GM21619 (cell line): ENCODE data around the gene CDH4.

ENCODE experiments used
- ATAC-seq: cut with Tn5 transposase; IDR thresholded peaks from one replicate; pipeline ENCODE4 v1.9.1; 2021; ENCODE audit not compliant: unreplicated experiment

The CDH4 gene

GRCh38 chr20:61911824-61912223 is 659.8 kb downstream of the CDH4 start:
- no peak for ATAC-seq

DNA sequence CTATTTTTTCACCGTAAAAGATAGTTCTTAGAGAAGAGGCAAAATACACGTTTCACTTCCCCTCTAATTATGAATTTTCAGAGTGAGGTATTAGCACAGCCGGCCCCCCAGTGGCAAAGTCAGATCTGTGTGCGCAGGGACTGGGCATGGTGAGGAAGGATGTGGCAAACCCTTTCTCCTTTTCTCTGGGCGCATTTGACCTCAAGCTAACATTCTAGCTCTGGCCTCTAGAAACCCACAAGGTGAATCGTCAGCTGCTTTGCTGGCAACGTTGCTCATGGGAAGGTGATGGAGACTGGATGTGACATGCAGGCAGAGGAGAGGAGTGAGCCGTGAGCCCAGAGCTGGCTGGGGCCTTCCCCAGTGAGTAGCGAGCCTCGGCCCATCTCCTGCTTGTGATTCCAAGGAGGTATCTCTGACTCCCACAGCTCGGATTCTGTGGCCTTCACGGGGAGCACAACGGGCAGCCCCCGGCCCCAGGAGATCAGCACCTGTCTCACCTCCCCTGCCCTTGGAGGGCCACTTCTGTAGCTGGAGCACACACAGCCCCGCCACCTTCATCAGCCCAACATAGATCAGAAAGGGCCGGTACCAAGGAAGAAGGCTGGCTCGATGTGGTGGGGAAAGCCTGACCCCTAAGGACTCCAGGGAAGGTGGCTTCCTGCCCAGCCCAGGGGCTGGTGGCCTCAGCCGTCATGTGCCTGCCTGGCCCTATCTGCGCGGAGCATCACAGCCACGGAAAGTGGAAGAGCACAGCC is 660.8 kb downstream of the CDH4 start:
- no peak for ATAC-seq

GRCh38 chr20:61913423-61914225 is 661.6 kb downstream of the CDH4 start:
- no peak for ATAC-seq

- no peak for ATAC-seq
These were observed 663.0 kb downstream of the CDH4 start for GRCh38 chr20:61915101-61915500.

- no peak for ATAC-seq
These were observed 664.3 kb downstream of the CDH4 start for GRCh38 chr20:61916318-61916891.

DNA sequence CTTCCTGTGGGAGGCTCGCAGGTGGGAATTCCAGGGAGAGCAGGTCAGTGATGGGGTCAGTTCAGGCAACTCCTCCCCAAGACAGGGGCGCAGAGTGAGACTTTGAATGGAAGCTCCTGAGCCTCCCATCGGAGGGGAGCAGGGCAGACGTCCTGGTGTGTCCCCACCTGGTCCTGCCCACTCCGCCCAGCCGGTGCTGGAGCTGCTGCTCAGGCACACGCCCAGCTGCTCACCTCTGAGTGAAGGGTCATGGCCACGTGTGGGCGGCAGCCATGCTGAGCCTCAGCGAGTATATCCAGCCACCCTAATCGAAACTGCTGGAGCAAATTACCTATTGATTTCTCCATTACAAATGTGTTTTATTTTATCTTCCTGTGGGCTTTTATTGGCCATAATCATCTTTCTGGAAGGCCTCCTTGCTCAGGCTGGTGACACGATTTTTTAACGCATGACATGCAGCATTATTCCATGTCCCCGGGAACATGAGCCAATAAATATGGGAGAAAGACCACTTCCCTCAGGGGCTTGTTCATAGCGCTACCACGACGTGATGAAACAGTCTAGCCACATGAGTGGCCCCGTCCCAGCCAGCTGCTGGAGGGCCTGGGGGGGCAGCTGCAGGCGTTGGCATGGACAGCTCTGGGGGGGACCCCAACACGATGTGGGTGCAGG is 665.5 kb downstream of the CDH4 start:
- no peak for ATAC-seq

DNA sequence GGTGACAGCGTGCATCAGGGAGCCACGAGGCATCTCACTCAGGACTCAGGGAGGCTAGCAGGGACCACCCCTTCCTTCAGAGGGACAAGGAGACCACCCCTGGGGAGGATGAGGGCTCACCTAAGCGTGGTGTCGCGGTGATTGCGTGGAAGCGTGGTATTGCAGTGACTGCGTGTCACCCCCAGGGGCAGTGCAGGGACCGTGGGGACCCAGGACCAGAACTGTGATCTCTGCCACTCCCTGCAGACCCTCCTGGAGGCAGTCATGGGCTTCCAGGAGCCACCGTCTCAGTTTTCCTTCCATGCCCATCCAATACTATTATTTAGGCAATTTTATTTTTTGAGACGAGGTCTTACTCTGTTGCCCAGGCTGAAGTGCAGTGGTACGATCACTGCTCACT is 666.5 kb downstream of the CDH4 start:
- no peak for ATAC-seq

- ATAC-seq: no peak
These were observed 667.2 kb downstream of the CDH4 start for GRCh38 chr20:61919239-61919638.

GRCh38 chr20:61919675-61920365 is 667.8 kb downstream of the CDH4 start:
- ATAC-seq: no peak

GRCh38 chr20:61922411-61922810 is 670.4 kb downstream of the CDH4 start:
- no peak for ATAC-seq

DNA sequence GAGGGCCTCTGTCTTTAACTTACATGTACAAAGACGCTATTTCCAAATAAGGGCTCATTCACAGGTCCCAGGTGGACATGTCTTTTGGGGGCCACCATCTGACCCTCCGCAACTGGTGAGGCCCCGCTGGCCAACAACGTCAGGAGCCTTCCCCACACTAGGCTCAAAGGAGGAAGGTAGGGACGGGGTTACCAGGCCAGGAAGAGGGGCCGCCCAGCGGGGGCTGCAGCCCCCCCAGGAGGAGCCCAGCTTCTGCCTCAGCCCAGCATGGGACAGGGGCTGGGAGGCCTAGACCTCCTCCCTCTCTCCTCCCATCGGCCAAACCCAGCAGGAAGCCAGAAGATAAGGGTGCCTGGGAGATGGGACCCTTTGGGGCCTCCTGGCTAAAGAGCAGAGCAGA is 670.9 kb downstream of the CDH4 start:
- no peak for ATAC-seq

DNA sequence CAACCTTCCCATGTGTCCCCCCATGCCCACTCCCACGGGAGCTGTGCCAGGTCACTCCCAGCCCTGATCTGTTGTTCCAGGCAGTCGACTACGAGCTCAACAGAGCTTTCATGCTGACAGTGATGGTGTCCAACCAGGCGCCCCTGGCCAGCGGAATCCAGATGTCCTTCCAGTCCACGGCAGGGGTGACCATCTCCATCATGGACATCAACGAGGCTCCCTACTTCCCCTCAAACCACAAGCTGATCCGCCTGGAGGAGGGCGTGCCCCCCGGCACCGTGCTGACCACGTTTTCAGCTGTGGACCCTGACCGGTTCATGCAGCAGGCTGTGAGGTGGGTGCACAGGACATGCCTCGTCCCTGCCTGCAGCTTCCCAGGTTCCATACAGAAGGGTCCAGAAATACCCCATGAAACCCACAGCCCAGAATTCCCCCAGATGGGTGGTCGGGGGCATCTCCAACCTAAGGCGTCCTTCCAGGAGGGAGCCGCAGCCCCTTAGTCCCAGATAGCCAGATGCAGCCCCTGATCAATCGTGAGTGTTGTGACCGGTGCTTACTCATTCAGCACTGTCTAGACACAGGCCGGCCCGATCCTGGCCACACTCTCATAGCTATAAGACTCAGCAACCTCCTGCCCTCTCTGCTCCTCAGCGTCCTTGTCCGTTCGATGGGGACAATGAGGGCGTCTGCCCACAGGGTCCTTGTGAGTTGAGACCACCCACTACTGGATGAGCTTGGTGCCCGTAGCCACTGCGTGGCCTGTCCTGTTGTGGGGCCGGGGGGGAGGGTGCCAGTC is 671.5 kb downstream of the CDH4 start:
- no peak for ATAC-seq

- no peak for ATAC-seq
These were observed 672.3 kb downstream of the CDH4 start for GRCh38 chr20:61924211-61924857.

DNA sequence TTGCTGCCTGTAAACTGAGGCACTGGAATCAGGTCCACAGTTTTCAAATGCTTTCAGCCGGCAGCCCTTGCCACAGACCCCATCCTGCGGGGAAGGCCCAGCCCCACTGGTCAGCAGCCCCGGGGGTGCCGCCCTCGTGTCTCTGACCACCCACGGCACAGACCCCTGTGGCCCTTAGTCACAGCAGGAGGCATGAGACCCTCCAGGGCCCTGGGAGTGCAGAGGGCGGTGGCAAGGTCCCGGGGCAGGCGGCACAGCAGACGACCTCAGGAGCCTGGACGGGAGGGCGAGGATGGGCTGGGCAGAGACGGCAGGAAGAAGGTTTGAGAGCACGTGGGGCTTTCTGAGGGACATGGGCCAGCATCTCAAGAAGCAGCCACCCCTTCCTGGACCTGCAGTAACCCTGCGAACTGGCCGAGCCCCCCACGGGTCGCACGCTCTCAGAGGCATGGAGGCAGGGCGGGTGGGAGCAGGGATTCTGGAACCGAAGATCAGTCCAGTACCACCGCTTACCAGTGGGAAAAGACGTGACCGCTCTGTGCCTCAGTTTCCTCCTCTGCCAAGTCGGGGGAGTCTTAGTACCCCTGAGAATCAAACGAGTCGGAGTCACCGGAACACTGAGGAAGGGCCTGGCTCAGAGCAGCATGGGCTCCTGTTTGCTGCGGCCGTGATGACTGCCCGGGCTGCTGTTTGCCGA is 672.9 kb downstream of the CDH4 start:
- no peak for ATAC-seq

DNA sequence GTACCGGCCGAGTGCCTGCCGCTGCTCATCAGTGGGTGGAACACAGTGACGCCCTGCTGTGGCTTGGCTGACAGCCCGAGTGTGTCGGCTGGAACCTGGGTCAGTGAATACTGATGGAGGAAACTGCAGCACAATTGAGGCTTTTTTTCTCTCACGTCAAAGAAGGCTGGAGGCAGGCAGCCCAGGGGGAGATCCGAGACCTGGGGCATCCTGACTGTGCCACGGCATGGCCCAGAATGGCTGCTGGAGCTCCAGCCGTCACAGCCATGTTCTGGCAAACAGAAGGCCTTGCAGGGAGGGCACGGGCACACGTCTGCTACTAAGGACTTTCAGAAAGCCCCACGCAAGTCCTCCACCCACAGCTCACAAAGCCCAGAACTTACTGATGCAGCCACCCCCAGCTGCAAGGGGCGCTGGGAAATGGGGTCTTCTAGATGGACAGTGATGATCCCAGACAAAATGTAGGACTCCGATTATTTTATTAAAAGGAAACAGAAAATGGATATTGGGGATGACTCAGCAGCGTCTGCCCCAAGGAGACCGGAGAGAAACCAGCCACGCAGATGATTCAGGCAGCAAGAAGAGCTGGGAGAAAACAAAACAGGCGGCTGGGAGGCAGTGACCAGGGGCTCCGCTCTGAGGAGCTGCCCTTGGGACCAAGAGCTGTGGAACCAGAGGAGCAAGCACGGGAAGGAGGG is 673.6 kb downstream of the CDH4 start:
- no peak for ATAC-seq

DNA sequence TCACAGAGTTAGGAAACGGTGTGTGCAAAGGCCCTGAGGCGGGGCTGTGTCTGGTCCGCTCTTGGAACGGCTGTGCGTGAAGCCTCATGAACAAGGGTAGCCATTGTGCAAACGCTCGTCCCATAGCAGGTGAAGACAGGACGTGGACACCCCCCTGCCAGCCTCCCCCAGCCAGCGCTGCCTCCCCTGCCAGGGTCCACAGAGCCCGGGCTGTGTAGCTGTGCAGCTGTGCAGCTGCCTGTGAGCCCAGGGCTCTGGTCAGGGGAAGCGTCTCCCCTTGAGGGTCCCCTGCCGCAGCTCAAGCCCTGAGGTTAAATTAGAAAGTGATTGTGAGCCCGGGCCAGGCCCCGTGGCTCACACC is 674.2 kb downstream of the CDH4 start:
- no peak for ATAC-seq

DNA sequence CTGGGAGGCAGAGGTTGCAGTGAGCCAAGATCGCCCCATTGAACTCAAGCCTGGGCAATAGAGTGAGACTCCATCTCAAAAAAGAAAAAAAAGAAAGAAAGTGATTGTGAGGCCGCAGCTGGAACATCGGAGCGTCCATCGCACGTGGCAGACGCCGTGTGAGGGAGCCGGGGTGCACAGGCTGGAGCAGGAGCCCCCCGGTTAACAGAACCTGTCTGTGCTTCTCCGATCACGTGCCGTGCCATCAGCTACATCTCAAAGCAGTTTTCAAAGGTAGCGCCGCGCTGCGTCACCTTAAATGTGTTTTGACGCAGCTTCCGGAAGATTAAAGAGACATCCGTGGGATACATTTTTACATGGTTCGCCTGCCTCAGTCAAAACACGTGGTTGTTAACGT is 674.7 kb downstream of the CDH4 start:
- ATAC-seq: no peak

DNA sequence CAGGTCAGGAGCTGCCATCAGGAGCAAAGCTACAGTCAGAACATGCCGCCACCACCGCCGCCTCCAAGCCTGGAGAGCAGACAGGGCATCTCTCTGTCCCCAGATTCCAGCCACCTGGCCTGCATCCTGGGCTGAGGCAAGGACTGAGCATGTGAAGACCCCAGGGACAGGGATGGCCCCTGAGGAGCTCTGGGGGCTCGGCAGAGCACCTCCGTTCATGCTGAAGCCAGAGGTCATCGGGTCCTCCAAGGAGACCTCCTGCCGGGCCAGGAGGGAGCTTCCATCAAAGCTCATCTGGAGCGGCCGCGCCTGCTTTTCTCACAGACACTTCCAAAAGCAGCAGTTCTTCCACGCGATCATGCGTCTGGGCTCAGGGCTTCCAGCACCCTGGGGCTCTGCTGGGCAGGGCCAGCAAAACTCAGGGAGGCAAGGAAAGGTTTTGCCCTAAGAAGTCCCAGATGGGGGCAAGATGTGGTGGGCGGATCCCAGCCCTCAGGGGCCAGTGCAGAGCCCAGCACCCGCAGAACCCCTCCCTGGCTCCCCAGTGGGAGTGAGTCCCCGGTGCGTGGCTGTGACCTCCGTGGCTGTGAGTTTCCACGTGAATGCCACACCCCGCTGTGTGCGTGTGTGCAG is 675.2 kb downstream of the CDH4 start:
- ATAC-seq: no peak
